Activated CD8-positive, alpha-beta T cell treated with anti-CD3 and anti-CD28 coated beads for 36 hours (primary cell): ENCODE results near the gene ELF1. TPM values are rescaled to one million over a fixed set of nuclear protein-coding genes. Genes with fewer than 3 reads are reported as not detected.
A peak's percentile ranks its signal among the peaks of the same experiment; 100 is the strongest.
"Not testable (repeated sequence)": the region's sequence is repeated elsewhere in the genome, so short reads cannot be mapped to it uniquely, and the experiment has no call there.

Source experiments
- ATAC-seq: fragments of 200-7000 bp; cut with Tn5 transposase; one replicate; pipeline ENCODE4 v1.10.0; 2021; ENCODE audit warnings: mild to moderate bottlenecking, moderate library complexity
- CTCF ChIA-PET: fragments of 350-600 bp; sonication (Branson Sonifier 250); formaldehyde crosslinking; loops from one replicate; lab custom pipeline; 2021; ENCODE audit warnings: antibody characterized with exemption; lab: Charles Lee
- POLR2A ChIA-PET: fragments of 350-600 bp; sonication (Branson Sonifier 250); formaldehyde crosslinking; loops from one replicate; lab custom pipeline; 2021; ENCODE audit warnings: antibody characterized with exemption; lab: Charles Lee
- DNase-seq: peaks from one replicate; pipeline ENCODE4 v3.0.0-alpha.2; 2020
- H3K27ac Mint-ChIP-seq: one replicate; pipeline ENCODE4 v1.8.0; 2021; ENCODE audit warnings: mild to moderate bottlenecking, mixed read lengths
- H3K27me3 Mint-ChIP-seq: one replicate; pipeline ENCODE4 v1.8.0; 2021; ENCODE audit warnings: mixed read lengths
- H3K36me3 Mint-ChIP-seq: one replicate; pipeline ENCODE4 v1.8.0; 2021; ENCODE audit warnings: low read depth, mixed read lengths
- H3K4me1 Mint-ChIP-seq: one replicate; pipeline ENCODE4 v1.8.0; 2021; ENCODE audit warnings: low read depth, mixed read lengths
- H3K4me3 Mint-ChIP-seq: one replicate; pipeline ENCODE4 v1.8.0; 2021; ENCODE audit warnings: mild to moderate bottlenecking, moderate library complexity, mixed read lengths
- H3K9me3 Mint-ChIP-seq: one replicate; pipeline ENCODE4 v1.8.0; 2021; ENCODE audit warnings: mixed read lengths
- intact Hi-C: fragments of 100-400 bp; cut with micrococcal nuclease; formaldehyde crosslinking; loops from one replicate; pipeline ENCODE4 v1.10.0; 2022
- total RNA-seq, 2 experiments: library from RNA; stranded (reverse); gene quantifications; one replicate each; pipeline ENCODE4 v1.2.3, GENCODE V29; 2021
- TF ChIP-seq, protein P1 (sequence below): fragments of 200-600 bp; IDR thresholded peaks from one replicate; pipeline ENCODE4 v1.8.0; 2022; ENCODE audit warnings: antibody characterized with exemption, mild to moderate bottlenecking

The ELF1 gene
- total RNA-seq, 2 experiments from 2014 or later, result 85.2 to 88.2 TPM

DNA sequence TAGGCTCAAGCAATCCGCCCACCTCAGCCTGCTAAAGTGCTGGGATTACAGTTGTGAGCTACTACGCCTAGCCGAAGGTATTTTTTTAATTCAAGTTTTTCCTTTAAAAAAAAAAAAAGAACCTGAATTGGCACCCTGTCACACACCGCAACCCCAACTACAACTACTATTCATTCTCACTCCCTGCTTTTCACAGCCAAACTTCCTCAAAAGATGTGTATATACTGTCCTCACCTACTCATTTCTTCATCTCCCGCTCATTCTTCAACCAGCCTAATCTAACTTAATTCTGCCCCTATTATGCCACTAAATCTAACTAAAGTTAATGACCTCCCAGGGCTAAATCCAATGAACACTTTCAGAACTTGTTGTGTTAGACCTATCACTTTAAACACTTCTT lies 29.5 kb upstream of the ELF1 start:
- peaks cover 29% of the 10 kb centered on the region for H3K4me1 Mint-ChIP-seq
- ChIA-PET CTCF (interaction anchor here (2.4 kb wide), 1 partner anchor 11 kb away, joined by 11 read pairs; the partner anchor contains the start of gene WBP4), POLR2A (interaction anchor here (1.7 kb wide), 1 partner anchor 10 kb away, joined by 4 read pairs; no protein-coding TSS in a partner anchor)
- DNase-seq (no peak), ATAC-seq (no peak)
- H3K27me3 Mint-ChIP-seq, result no peaks in the 10 kb centered on the region
- TF ChIP-seq, protein P1, sequence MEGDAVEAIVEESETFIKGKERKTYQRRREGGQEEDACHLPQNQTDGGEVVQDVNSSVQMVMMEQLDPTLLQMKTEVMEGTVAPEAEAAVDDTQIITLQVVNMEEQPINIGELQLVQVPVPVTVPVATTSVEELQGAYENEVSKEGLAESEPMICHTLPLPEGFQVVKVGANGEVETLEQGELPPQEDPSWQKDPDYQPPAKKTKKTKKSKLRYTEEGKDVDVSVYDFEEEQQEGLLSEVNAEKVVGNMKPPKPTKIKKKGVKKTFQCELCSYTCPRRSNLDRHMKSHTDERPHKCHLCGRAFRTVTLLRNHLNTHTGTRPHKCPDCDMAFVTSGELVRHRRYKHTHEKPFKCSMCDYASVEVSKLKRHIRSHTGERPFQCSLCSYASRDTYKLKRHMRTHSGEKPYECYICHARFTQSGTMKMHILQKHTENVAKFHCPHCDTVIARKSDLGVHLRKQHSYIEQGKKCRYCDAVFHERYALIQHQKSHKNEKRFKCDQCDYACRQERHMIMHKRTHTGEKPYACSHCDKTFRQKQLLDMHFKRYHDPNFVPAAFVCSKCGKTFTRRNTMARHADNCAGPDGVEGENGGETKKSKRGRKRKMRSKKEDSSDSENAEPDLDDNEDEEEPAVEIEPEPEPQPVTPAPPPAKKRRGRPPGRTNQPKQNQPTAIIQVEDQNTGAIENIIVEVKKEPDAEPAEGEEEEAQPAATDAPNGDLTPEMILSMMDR, result no peak
- peaks cover 20% of the 10 kb centered on the region for H3K36me3 Mint-ChIP-seq
- no peak overlapping the region for H3K27ac Mint-ChIP-seq
- no peak overlapping the region for H3K4me3 Mint-ChIP-seq
- peaks cover 9% of the 10 kb centered on the region for H3K9me3 Mint-ChIP-seq
- intact Hi-C loops, result no loop called here

DNA sequence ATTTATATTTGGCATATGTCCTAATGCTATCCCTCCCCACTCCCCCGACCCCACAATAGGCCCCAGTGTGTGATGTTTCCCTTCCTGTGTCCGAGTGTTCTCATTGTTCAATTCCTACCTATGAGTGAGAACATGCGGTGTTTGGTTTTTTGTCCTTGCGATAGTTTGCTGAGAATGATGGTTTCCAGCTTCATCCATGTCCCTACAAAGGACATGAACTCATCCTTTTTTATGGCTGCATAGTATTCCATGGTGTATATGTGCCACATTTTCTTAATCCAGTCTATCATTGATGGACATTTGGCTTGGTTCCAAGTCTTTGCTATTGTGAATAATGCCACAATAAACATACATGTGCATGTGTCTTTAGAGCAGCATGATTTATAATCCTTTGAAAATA lies 23.3 kb upstream of the ELF1 start:
- H3K27me3 Mint-ChIP-seq, H3K9me3 Mint-ChIP-seq, H3K4me3 Mint-ChIP-seq, ATAC-seq, H3K27ac Mint-ChIP-seq, intact Hi-C loops, POLR2A ChIA-PET, CTCF ChIA-PET, DNase-seq: not testable (repeated sequence)
- H3K36me3 Mint-ChIP-seq, result peaks cover 15% of the 10 kb centered on the region
- H3K4me1 Mint-ChIP-seq, result peaks cover 15% of the 10 kb centered on the region

DNA sequence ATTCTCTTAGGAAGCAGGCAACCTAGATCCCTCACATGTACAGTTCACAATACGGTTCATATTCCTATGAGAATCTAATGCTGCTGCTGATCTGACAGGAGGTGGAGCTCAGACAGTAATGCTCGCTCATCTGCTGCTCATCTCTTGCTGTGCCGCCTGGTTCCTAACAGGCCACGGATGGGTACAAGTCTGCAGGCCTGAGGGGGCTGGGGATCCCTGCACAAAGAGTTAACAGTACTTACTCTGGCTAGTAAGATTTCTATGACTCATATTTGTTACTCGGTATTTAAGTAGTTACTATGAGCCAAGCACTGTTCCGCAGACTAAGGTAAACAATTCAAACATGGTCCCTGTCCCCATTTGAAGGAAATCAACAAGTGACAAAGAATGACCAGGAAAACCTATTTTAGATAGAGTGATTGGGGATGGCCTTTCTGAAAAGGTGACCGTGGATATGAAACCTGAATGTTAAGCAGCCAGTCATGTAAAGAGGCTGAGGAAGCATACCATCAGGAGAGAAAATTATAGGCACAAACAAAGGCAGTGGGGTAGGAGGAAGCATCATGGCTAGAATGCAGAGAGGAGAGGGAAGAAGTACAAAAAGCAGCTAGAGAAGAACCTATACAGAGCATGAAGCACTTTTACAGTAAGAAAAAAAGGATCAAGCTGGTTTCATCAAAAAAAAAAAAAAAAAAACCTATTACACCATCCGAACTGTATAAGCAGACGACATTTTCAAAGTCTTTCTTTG lies 21.6 kb upstream of the ELF1 start:
- intact Hi-C loops, result no loop called here
- peaks cover 9% of the 10 kb centered on the region for H3K9me3 Mint-ChIP-seq
- ChIA-PET POLR2A (interaction anchor here (1.0 kb wide), 1 partner anchor 16 kb away, joined by 4 read pairs; no protein-coding TSS in a partner anchor), CTCF (interaction anchor here (1.3 kb wide), 1 partner anchor 13 kb away, joined by 5 read pairs; no protein-coding TSS in a partner anchor)
- TF ChIP-seq, protein P1, result no peak
- H3K27me3 Mint-ChIP-seq, result no peaks in the 10 kb centered on the region
- no peak overlapping the region for H3K27ac Mint-ChIP-seq
- ATAC-seq, result no peak
- no peak for DNase-seq
- no peak overlapping the region for H3K4me3 Mint-ChIP-seq
- peaks cover 5% of the 10 kb centered on the region for H3K36me3 Mint-ChIP-seq
- H3K4me1 Mint-ChIP-seq, result peaks cover 15% of the 10 kb centered on the region

DNA sequence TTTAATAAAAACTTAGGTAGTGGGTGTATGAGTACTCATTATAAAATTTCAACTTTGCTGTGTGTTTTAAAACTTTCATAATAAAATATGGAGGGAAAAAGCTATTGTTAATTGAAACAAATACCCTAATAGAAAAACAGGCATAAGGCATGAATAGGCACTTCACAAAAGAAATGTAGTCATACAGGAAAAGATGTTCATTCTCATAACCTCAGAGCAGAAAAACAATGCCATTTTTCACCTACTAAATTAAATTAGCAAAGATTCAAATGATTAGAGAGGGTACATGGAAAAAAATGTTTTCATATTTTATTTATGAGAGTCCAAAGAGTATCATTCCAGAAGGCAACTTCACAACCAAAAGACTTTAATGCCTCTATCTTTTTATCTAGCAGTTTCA lies 20.6 kb upstream of the ELF1 start:
- DNase-seq (no peak), ATAC-seq (no peak)
- TF ChIP-seq, protein P1, result no peak
- POLR2A ChIA-PET, result interaction anchor here (1.0 kb wide), 1 partner anchor 15 kb away, joined by 4 read pairs; no protein-coding TSS in a partner anchor
- H3K4me3 Mint-ChIP-seq, result no peak overlapping the region
- H3K9me3 Mint-ChIP-seq, result peaks cover 3% of the 10 kb centered on the region
- intact Hi-C loops, result no loop called here
- no peaks in the 10 kb centered on the region for H3K36me3 Mint-ChIP-seq
- H3K27me3 Mint-ChIP-seq, result no peaks in the 10 kb centered on the region
- no peak overlapping the region for H3K27ac Mint-ChIP-seq
- CTCF ChIA-PET, result interaction anchor here (1.0 to 2.4 kb wide), 2 partner anchors 11 to 14 kb away, joined by 3 to 13 read pairs; no protein-coding TSS in a partner anchor
- peaks cover 21% of the 10 kb centered on the region for H3K4me1 Mint-ChIP-seq

DNA sequence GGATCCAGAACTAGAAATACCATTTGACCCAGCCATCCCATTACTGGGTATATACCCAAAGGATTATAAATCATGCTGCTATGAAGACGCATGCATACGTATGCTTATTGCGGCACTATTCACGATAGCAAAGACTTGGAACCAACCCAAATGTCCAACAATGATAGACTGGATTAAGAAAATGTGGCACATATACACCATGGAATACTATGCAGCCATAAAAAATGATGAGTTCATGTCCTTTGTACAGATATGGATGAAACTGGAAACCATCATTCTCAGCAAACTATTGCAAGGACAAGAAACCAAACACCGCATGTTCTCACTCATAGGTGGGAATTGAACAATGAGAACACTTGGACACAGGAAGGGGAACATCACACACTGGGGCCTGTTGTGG lies 17.4 kb upstream of the ELF1 start:
- CTCF ChIA-PET, result interaction anchor here (0.8 kb wide), 1 partner anchor 18 kb away, joined by 3 read pairs; no protein-coding TSS in a partner anchor
- DNase-seq, H3K27ac Mint-ChIP-seq, ATAC-seq, POLR2A ChIA-PET, H3K27me3 Mint-ChIP-seq, H3K36me3 Mint-ChIP-seq, H3K4me3 Mint-ChIP-seq, H3K9me3 Mint-ChIP-seq, intact Hi-C loops: not testable (repeated sequence)
- peaks cover 28% of the 10 kb centered on the region for H3K4me1 Mint-ChIP-seq

DNA sequence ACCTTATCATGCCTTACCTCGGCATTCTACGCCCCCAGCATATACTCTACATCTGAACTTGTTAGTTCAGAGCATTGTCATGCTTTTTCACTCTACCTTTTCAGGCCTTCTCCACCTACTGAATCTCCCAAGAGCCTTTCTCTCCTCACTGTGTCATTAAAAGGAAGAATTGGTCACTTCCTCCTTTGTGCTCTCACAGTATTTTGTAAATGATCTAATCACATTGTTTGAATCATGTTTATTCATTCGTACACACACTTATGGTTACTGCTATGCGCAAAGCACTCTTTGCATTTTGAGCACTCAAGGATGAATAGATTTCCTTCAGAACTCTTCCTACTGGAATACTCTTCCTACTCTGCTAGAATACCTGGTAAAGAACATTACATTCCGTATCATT lies 15.8 kb upstream of the ELF1 start:
- no peak for DNase-seq
- H3K9me3 Mint-ChIP-seq, result no peaks in the 10 kb centered on the region
- H3K4me1 Mint-ChIP-seq, result peaks cover 28% of the 10 kb centered on the region
- no peak overlapping the region for H3K27ac Mint-ChIP-seq
- CTCF ChIA-PET, result interaction anchor here (0.5 kb wide), 1 partner anchor 20 kb away, joined by 5 read pairs; no protein-coding TSS in a partner anchor
- no peaks in the 10 kb centered on the region for H3K36me3 Mint-ChIP-seq
- H3K27me3 Mint-ChIP-seq, result no peaks in the 10 kb centered on the region
- POLR2A ChIA-PET, result no interaction called here
- H3K4me3 Mint-ChIP-seq, result no peak overlapping the region
- ATAC-seq, result peak; percentile 64
- intact Hi-C loops, result no loop called here
- TF ChIP-seq, protein P1, result no peak
